ENCODE data around the gene SLC9A1.

SLC9A1 gene

GRCh38 chr1:27106561-27107323, 48.2 kb downstream of the SLC9A1 start:
- peak in 1 of 56 donors; percentile 16 for DNase-seq

- DNase-seq: no peak
Measured at GRCh38 chr1:27105018-27105417, 49.9 kb downstream of the SLC9A1 start.

DNA sequence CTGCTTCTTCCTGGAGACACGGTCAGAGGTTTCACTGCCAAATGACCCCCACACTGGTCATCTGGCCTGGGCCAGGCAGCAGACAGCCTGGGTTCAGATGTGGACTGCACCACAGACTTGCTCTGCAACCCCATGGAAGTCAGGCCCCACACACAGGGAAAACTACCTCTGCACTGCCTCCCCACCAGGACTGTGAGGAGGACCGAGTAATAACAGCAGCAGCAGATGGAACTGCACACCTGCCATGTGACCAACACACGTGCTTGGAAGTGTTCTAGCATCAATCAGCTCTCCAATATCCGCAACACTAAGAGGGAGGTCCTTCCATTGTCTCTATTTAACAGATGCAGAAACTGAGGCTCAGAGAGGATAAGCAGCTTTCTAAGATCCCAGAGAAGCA, 51.4 kb downstream of the SLC9A1 start:
- DNase-seq: peak in 1 of 56 donors; percentile 12

DNA sequence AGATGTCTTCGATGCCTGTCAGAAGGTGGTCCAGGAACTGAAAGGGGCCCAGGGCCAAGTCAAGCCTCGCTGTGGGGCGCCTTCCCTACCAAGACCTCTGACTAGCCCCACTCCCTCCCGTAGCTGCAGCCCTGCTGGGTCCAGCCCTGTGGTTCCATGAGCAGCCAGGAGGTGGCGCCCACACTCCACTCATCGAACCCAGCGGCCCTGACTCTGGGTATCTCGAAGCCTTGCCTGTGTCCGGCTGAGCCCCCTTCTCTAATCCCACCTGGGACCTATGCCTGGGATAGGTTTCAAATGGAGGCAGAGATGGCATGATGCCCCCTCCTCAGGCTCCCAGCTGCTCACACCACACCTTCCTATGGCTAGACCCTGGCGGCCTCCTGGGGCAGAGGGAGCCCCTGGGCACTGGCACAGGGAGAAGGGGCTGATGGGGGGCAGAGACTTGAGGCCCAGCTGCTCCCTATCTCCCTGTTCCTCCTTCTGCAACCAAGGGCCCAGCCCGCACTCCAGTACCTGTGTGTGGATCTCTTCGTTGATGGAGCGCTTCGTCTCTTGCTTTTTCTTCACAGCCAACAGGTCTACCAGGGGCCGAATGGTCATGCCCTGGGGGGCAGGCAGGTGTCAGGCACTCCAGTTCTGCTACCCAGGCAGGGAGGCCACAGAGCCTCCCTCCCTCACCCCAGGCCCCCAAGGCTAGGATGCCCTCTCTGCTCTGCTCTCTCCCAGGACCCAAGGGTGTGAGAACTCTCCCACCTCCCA, 52.0 kb downstream of the SLC9A1 start:
- peak in 50 of 56 donors; percentile 10 to 87 (median 64) for DNase-seq

DNA sequence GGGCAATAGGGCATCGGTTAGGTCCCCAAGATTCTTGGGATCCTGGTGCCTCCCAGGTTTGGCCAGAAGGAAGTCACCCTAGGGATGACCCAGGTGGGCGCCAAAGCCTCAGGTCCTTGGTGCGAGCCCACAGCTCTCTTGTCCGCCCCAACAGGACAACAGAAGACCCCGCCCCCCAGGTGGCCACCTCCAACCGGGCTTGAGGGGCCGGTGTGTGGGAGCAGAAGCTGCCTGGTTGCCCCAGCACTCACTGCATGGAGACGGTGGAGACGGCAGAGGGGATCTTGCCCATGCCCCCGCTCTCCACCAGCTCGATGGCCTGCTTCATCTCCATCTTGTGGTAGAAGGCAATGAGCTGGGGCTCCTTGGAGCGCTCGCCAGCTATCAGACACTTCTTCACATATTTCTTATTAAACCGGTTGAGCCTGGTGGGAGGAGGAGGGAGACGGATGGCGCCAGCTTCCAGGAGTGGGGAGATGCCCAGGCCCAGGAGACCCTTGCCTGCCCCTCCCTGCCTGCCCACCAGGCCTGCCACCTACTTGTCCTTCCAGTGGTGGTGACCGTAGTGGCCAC, 52.7 kb downstream of the SLC9A1 start:
- DNase-seq: no peak

DNA sequence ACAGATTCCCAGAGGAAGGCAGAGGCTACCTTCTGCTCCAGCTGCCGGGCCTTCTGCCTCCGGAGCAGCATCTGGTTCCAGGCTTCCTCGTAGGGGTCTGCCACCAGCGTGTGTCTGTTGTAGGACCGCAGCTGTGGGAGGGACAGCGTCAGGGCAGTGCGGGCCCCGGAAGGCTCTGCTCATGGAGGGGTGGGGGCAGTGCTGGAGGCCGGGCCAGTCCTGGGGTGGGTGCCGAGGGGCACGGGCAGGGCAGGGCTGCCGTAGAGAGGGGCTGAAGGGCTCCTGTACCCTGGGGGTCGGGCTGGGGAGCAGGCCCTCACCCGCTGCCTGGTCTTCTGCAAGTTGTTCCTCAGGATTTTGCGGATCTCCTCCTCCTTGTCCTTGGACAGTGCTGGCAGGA, 53.2 kb downstream of the SLC9A1 start:
- DNase-seq: no peak

- DNase-seq: no peak
Measured at GRCh38 chr1:27101054-27101491, 53.9 kb downstream of the SLC9A1 start.

- no peak for DNase-seq
Measured at GRCh38 chr1:27100335-27101053, 54.4 kb downstream of the SLC9A1 start.

GRCh38 chr1:27099587-27100334, 55.2 kb downstream of the SLC9A1 start:
- no peak for DNase-seq

- no peak for DNase-seq
Measured at GRCh38 chr1:27099135-27099586, 55.8 kb downstream of the SLC9A1 start.

DNA sequence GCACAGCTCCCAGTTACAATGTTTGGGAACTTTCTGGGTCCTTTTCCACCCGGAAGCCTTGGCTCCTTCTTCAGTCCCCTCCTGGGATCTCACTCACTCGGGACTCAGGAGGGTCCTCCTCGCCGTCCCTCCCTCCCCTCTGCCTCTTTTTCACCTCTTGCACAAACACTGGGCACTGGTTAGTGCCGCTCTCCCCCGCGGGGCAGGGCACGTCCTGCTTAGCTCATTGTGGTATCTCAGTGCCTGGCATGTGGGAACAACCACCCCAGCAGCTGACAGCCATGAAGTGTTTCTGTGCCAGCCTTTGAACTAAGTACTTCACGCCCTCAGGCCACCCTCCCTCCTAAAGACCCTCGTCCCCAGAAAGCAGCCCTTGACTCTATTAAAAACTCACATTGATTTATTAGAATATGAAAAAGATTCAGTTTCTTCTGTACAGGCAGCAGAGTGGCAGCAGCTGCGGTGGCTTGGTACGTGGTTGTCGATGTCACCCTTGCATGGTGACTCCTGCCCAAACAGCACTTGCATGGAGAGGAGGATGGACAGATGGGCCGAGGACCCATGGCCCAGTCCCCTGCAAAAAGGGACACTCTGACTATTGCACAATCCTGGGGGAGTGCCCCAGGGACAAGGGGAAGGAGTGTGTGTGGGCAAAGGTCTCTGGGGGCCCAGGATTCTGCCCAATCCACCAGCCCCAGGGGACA, 56.3 kb downstream of the SLC9A1 start:
- no peak for DNase-seq

DNA sequence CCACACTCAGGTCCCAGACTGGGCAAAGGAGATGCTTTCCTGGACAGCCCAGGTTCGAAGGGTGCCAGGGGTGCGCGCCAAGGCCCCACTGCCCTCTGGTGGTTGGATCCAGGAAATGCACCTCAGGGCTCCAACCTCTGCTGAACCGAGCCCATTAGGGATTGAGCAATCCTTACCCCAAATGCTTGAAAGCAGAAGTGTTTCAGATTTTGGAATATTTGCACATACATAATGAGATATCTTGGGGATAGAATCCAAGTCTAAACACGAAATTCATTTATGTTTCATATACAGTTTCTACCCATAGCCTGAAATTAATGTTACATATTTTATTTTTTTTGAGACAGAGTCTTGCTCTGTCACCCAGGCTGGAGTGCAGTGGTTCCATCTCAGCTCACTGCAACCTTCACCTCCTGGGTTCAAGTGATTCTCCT, 57.4 kb downstream of the SLC9A1 start:
- peak in 45 of 56 donors; percentile 7 to 74 (median 39) for DNase-seq

DNA sequence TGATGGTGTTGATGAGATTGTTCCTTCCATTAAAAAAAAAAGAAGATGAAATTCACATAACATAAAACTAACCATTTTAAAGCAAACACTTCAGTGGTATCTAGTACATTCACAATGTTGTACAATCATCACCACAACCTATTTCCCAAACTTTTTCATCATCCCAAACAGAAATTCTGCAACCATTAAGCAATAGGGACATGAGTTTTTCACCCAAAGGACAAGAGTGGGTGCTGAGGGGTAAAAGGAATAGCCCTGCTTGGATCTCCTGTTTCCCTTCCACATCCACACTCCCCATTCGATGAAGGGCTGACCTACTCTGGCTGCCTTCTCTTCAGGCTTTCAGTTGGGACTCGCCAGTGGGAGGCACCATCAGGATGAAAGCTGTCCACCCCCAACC, 59.3 kb downstream of the SLC9A1 start:
- no peak for DNase-seq

GRCh38 chr1:27092888-27093287, 62.0 kb downstream of the SLC9A1 start:
- no peak for DNase-seq

- no peak for DNase-seq
Measured at GRCh38 chr1:27090911-27091310, 64.0 kb downstream of the SLC9A1 start.

GRCh38 chr1:27087371-27088220, 67.3 kb downstream of the SLC9A1 start:
- peak in 12 of 56 donors; percentile 6 to 49 (median 26) for DNase-seq

DNA sequence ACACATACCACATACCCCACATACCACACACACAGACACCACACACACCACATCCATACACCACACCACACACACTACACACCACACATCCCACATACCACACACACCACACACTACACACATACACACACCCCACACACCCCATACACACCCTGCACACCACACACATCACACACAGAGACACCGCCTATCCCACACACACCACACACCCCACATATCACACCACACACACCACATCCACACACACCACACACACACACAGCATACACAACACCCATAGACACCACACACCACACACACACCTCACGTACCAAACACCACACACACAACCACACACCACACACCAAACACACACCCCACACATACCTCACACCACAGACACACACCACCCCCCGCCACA, 68.3 kb downstream of the SLC9A1 start:
- no peak for DNase-seq

DNA sequence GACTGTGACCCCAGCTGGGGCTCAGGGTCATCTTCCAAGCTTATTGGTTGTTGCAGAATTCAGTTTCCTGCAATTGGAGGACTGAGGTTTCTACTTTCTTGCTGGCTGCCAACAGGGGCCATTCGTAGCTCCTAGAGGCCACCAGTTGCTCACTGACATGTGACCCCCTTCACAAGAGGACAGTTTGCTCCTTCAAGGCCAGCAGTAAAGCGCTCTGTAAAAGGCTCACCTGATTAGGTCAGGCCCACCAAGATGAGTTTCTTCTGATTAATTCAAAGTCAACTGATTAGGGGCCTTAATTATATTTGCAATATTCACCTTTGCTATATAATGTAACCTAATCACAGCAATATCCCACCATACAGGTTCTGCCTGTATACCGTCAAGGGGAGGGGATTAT, 68.9 kb downstream of the SLC9A1 start:
- DNase-seq: no peak

DNA sequence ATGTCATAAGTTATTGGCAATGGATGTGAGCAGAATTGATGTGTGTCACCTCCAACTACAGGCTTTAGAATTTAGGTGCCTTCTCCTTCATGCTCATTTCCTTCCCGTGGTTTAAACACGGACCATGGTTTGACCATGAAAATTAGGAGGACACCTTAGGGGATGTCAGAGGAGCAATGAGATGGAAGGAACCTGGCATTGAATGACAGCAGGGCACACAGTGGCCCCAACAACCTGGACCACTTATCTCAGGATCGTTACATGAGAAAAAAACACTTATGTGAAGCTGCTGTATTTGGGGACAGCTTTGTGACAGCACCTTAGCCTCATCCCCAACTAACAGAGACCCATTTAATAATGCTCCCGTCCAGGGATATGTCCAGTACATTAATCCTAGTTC, 70.8 kb downstream of the SLC9A1 start:
- no peak for DNase-seq
